KMS-11 (cell line): ENCODE results near the gene DPP7.

Experiments
- H2AFZ ChIP-seq: fragments of 200-600 bp; sonication (generic); 2 replicates; pipeline ENCODE4 v1.6.1; 2016; ENCODE audit warnings: antibody characterized with exemption, mixed run types, low read depth
- H3K27ac ChIP-seq: fragments of 200-600 bp; sonication (generic); 2 replicates; pipeline ENCODE4 v1.6.1; 2016; ENCODE audit warnings: mild to moderate bottlenecking, mixed run types
- H3K27me3 ChIP-seq: fragments of 200-600 bp; sonication (generic); 2 replicates; pipeline ENCODE4 v1.6.1; 2017; ENCODE audit warnings: mild to moderate bottlenecking, low read depth, mixed run types, moderate library complexity; ENCODE audit not compliant: insufficient read depth
- H3K36me3 ChIP-seq: fragments of 200-600 bp; sonication (generic); 2 replicates; pipeline ENCODE4 v1.6.1; 2017; ENCODE audit warnings: mild to moderate bottlenecking, mixed run types; ENCODE audit not compliant: insufficient read depth
- H3K4me1 ChIP-seq: fragments of 200-600 bp; sonication (generic); 2 replicates; pipeline ENCODE4 v1.6.1; 2016; ENCODE audit warnings: mild to moderate bottlenecking, low read depth, mixed run types; ENCODE audit not compliant: poor library complexity, severe bottlenecking
- H3K4me2 ChIP-seq: fragments of 200-600 bp; sonication (generic); 2 replicates; pipeline ENCODE4 v1.7.0; 2016; ENCODE audit warnings: mild to moderate bottlenecking, mixed run types
- H3K4me3 ChIP-seq: fragments of 200-600 bp; sonication (generic); IDR thresholded peaks from 2 replicates; pipeline ENCODE4 v1.6.1; 2017; ENCODE audit warnings: low read depth, low read length, mixed read lengths; ENCODE audit not compliant: insufficient read depth
- H3K79me2 ChIP-seq: fragments of 200-600 bp; sonication (generic); 2 replicates; pipeline ENCODE4 v1.6.1; 2016; ENCODE audit warnings: low read depth, mixed run types; ENCODE audit not compliant: insufficient read depth
- H3K9ac ChIP-seq: fragments of 200-600 bp; sonication (generic); 2 replicates; pipeline ENCODE4 v1.6.1; 2016; ENCODE audit warnings: mild to moderate bottlenecking, mixed run types
- H4K20me1 ChIP-seq: fragments of 200-600 bp; sonication (generic); 2 replicates; pipeline ENCODE4 v1.6.1; 2016; ENCODE audit warnings: mild to moderate bottlenecking, mixed run types; ENCODE audit not compliant: insufficient read depth
- TF ChIP-seq, protein P1 (sequence below): fragments of 200-600 bp; sonication (generic); conservative IDR thresholded peaks from 2 replicates; pipeline ENCODE4 v1.6.1; 2017; ENCODE audit warnings: low read depth, mild to moderate bottlenecking, antibody characterized with exemption, low read length, moderate library complexity, mixed read lengths

DPP7 gene

DNA sequence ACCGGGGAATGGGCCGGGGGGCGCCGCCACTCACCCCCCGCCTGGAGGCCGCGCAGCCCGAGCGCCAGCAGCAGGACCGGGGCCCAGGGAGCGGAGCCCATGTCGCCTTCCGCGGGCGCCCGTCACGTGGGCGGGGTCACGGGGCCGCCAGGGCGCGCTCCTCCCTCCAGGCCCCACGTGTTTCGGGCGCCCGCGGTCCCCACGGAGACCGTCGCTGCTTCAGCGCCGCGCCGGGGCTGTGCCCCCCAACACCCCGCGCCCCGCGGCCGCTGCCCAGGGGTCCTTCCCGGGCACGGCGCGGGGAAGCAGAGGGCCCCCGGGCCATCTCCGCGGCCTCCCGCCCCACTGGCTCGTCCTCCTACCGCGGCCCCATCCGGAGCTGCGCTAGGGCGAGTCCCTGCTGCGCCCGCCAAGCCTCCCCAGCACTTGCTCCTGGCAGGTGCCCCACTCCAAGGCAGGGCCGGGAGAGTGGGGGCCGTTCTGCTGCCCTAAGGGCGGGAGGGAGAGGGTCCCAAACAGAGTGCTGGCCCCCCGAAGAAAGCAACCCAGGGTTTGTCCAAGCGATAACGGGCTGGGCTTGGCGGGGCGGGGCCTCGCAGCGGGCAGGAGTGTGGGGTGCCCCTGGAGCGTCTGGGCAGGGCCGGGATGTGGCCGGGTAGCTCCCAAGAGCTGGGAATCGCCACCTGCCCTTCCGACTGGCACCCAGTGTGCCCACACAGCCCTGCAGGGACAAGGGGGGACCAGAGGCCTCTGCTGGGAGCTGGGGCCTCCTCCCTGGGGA, at the start of gene DPP7:
Gene DPP7, minus strand, starts transcription at position 121 of the 781 bp plus-strand sequence. Its CDS starts 20 bp downstream, at position 101.
- TF ChIP-seq, protein P1, sequence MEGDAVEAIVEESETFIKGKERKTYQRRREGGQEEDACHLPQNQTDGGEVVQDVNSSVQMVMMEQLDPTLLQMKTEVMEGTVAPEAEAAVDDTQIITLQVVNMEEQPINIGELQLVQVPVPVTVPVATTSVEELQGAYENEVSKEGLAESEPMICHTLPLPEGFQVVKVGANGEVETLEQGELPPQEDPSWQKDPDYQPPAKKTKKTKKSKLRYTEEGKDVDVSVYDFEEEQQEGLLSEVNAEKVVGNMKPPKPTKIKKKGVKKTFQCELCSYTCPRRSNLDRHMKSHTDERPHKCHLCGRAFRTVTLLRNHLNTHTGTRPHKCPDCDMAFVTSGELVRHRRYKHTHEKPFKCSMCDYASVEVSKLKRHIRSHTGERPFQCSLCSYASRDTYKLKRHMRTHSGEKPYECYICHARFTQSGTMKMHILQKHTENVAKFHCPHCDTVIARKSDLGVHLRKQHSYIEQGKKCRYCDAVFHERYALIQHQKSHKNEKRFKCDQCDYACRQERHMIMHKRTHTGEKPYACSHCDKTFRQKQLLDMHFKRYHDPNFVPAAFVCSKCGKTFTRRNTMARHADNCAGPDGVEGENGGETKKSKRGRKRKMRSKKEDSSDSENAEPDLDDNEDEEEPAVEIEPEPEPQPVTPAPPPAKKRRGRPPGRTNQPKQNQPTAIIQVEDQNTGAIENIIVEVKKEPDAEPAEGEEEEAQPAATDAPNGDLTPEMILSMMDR: no peak
- peak within 1 kb of the TSS; percentile 47 for H2AFZ ChIP-seq
- H3K79me2 ChIP-seq: no peaks in the 10 kb centered on the region
- peaks cover 8% of the 10 kb centered on the region for H3K4me1 ChIP-seq
- no peak within 1 kb of the TSS for H3K9ac ChIP-seq
- H3K27ac ChIP-seq: no peak within 1 kb of the TSS
- peaks cover 42% of the 10 kb centered on the region; the same call in 1 of the 2 replicates for H3K27me3 ChIP-seq
- H3K4me3 ChIP-seq: no peak within 1 kb of the TSS
- no peaks in the 10 kb centered on the region for H4K20me1 ChIP-seq
- H3K4me2 ChIP-seq: peak within 1 kb of the TSS; percentile 36; the same call in 1 of the 2 replicates
- H3K36me3 ChIP-seq: no peaks in the 10 kb centered on the region

DNA sequence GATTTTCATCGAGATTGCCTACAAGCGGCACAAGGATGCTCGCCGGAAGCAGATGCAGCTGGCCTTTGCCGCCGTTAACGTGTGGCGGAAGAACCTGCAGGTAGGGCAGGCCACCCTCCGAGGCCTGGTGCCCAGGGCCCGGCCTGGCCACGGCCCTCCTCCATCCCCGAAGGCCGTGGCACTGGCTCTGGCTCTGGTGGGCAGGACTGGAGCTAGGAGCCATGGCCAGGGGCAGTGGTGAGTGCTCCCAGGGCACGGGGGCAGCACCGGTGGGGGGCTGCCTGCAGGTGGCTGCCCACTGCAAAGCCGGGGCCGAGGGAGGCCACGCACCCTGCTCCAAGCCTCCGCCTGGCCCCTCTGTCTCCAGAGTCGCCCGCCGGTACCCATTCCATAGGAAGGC, 49.3 kb upstream of the DPP7 start:
- no peak overlapping the region for H3K4me2 ChIP-seq

DNA sequence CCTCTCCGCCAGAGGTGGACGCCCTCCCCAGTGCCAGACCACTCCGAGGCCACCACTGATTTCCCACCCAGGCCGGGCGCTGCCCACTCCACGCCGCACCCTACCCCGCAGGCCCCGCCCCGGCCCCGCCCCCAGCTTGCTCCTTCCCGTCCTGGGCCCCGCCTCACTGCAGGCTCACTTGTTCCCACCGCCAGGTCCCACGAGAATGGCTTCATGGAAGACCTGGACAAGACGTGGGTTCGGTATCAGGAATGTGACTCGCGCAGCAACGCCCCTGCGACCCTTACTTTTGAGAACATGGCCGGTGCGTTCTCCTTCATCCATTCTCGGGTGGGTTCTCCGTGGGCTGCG, 48.8 kb upstream of the DPP7 start:
- H3K4me2 ChIP-seq: no peak overlapping the region
- peaks cover 40% of the 10 kb centered on the region for H3K4me1 ChIP-seq

More for the DNA sequence above, 49.3 kb upstream of the DPP7 start:
- Histone ChIP-seq H3K9ac (no peak overlapping the region), H2AFZ (no peak overlapping the region), H4K20me1 (no peaks in the 10 kb centered on the region), H3K79me2 (no peaks in the 10 kb centered on the region), H3K36me3 (no peaks in the 10 kb centered on the region), H3K27me3 (peaks cover 55% of the 10 kb centered on the region), H3K4me1 (peaks cover 36% of the 10 kb centered on the region), H3K27ac (no peak overlapping the region), H3K4me3 (no peak overlapping the region)
- TF ChIP-seq, protein P1: no peak

DNA sequence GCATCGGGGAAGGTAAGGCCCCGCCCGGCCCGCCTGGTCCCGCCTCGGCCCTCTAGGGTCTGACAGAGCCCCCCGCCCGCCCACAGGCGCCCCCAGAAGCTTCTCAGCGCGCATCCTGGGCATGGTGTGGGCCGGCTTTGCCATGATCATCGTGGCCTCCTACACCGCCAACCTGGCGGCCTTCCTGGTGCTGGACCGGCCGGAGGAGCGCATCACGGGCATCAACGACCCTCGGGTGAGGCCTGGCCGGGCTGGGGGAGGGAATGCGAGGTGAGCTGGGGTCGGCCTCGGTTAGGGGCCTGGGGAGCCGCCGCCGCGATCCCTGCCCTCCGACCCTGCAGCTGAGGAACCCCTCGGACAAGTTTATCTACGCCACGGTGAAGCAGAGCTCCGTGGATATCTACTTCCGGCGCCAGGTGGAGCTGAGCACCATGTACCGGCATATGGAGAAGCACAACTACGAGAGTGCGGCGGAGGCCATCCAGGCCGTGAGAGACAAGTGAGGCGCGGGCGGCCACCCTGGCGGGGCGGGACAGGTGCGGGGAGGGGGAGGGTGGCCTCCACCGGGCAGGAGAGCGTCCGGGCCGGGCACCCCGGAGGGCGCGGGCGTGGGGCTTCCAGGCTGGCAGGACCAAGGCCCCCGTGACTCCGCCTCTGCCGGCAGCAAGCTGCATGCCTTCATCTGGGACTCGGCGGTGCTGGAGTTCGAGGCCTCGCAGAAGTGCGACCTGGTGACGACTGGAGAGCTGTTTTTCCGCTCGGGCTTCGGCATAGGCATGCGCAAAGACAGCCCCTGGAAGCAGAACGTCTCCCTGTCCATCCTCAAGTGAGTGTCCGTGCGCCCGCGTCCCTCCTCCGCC, 48.2 kb upstream of the DPP7 start:
- Histone ChIP-seq H4K20me1 (no peaks in the 10 kb centered on the region), H3K36me3 (no peaks in the 10 kb centered on the region), H2AFZ (no peak overlapping the region), H3K9ac (no peak overlapping the region), H3K4me1 (peaks cover 45% of the 10 kb centered on the region), H3K27me3 (peaks cover 47% of the 10 kb centered on the region), H3K4me2 (no peak overlapping the region), H3K4me3 (no peak overlapping the region), H3K79me2 (no peaks in the 10 kb centered on the region), H3K27ac (no peak overlapping the region)
- TF ChIP-seq, protein P1: no peak

More for the DNA sequence above, 48.8 kb upstream of the DPP7 start:
- Histone ChIP-seq H3K36me3 (no peaks in the 10 kb centered on the region), H3K9ac (no peak overlapping the region), H3K79me2 (no peaks in the 10 kb centered on the region), H2AFZ (no peak overlapping the region), H3K4me3 (no peak overlapping the region), H3K27ac (no peak overlapping the region), H3K27me3 (peaks cover 52% of the 10 kb centered on the region), H4K20me1 (no peaks in the 10 kb centered on the region)
- TF ChIP-seq, protein P1: no peak
